Measurements from ENCODE around the gene A3GALT2. TPM values are rescaled to one million over a fixed set of nuclear protein-coding genes. Genes with fewer than 3 reads are reported as not detected.

A3GALT2 gene
- total and polyA plus RNA-seq, 9 of the 15 experiments (the other 6 are each of a cell fraction or from before 2014, with no cell fraction given) = not detected

DNA sequence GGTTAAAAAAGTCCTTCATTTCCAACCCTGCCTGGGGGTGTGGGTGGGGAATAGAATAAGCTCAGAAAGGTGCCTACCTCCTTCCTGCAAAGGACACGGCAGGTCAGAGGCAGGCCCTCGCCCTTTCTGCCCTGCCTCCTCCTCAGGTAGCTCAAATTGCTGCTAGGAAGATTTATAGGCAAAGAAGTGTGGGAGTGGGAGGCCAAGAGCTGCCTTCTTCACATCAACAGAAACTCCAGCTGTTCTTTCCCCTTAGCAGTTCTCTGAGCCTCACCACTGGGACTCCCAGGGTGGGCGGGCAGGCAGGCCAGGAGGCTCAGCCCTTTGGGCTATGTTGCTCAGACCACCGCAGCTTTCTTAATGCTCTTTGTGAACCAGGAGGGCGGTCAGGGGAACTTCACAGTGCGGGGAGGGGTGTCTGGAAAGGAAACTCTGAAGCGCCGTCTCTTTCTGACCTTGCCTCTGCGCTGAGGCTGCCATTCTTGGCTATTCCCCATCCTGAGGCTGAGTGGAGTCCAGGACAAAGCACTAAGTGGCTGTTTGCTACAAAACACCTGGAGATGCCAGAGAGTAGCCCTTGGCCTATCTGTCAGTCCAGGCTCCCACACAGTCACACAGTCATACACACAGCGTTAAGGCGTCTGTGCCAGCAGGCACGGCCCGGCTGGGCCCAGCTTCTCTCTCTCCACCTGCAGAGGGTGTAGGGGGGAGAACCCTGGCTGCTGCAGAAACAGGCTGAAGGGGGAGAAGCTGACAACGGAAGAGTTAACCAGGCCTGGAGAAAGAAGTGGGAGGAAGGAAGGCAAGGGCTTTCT lies 3.0 kb upstream of the A3GALT2 start:
- peaks cover 58% of the 10 kb centered on the region; the same call in 2 of the 3 replicates for H3K36me3 ChIP-seq (ENCODE audit: control insufficient read depth, insufficient read depth, low read length)
- H3K27me3 ChIP-seq (ENCODE audit: control insufficient read depth in 2 of 2, insufficient read depth in 2 of 2, low read length in 2 of 2) = peaks cover 6 to 20% of the 10 kb centered on the region in 2 experiments
- no peak overlapping the region for H3K4me3 ChIP-seq
- DNase-seq (ENCODE audit: extremely low read depth in 1 of 4, low spot score in 3 of 4) (no peak), ATAC-seq (no peak), FAIRE-seq (no peak)
- CTCF ChIA-PET (ENCODE audit: low intra/inter-chr PET ratio) = no interaction called here
- no peaks in the 10 kb centered on the region for H3K9me1 ChIP-seq (ENCODE audit: control insufficient read depth, insufficient read depth, low read length)
- in situ Hi-C loops (cut with MboI) (no loop called here), intact Hi-C loops (cut with micrococcal nuclease) (no loop called here)
- POLR2A ChIA-PET = interaction anchor here (1.2 kb wide), 3 partner anchors 11 to 16 kb away, joined by 3 to 5 read pairs (median 4); no protein-coding TSS in a partner anchor
- H3K27ac ChIP-seq (ENCODE audit: extremely low read depth, low read depth, low read length) = no peak overlapping the region
- H3K9ac ChIP-seq (ENCODE audit: insufficient read depth in 1 of 2, low read depth in 2 of 2, low read length in 2 of 2) = no peak overlapping the region
- TSS peak; percentile 30 for BruUV-seq (replicated peaks)
- no peak overlapping the region for H2AFZ ChIP-seq (ENCODE audit: low read depth, low read length)
- H3K9me3 ChIP-seq (replicated peaks; ENCODE audit: control insufficient read depth, insufficient read depth, low read depth, low read length) = no peaks in the 10 kb centered on the region
- H3K4me1 ChIP-seq (replicated peaks in 1 of 2; ENCODE audit: control insufficient read depth in 2 of 2, insufficient read depth in 2 of 2, low read length in 2 of 2) = no peaks in the 10 kb centered on the region
- no peaks in the 10 kb centered on the region for H3K79me2 ChIP-seq (ENCODE audit: control insufficient read depth, insufficient read depth, low read length)
- H4K20me1 ChIP-seq (replicated peaks; ENCODE audit: control insufficient read depth, insufficient read depth, low read length) = peaks cover 9% of the 10 kb centered on the region; the same call in 1 of the 2 replicates
- H3K4me2 ChIP-seq (ENCODE audit: insufficient read depth, low read length) = no peak overlapping the region
- 85% methylated on average over 14 of the region's 14 CpGs for WGBS (ENCODE audit: insufficient coverage, low coverage, missing lambda C conversion rate)
- TF ChIP-seq, protein P1, sequence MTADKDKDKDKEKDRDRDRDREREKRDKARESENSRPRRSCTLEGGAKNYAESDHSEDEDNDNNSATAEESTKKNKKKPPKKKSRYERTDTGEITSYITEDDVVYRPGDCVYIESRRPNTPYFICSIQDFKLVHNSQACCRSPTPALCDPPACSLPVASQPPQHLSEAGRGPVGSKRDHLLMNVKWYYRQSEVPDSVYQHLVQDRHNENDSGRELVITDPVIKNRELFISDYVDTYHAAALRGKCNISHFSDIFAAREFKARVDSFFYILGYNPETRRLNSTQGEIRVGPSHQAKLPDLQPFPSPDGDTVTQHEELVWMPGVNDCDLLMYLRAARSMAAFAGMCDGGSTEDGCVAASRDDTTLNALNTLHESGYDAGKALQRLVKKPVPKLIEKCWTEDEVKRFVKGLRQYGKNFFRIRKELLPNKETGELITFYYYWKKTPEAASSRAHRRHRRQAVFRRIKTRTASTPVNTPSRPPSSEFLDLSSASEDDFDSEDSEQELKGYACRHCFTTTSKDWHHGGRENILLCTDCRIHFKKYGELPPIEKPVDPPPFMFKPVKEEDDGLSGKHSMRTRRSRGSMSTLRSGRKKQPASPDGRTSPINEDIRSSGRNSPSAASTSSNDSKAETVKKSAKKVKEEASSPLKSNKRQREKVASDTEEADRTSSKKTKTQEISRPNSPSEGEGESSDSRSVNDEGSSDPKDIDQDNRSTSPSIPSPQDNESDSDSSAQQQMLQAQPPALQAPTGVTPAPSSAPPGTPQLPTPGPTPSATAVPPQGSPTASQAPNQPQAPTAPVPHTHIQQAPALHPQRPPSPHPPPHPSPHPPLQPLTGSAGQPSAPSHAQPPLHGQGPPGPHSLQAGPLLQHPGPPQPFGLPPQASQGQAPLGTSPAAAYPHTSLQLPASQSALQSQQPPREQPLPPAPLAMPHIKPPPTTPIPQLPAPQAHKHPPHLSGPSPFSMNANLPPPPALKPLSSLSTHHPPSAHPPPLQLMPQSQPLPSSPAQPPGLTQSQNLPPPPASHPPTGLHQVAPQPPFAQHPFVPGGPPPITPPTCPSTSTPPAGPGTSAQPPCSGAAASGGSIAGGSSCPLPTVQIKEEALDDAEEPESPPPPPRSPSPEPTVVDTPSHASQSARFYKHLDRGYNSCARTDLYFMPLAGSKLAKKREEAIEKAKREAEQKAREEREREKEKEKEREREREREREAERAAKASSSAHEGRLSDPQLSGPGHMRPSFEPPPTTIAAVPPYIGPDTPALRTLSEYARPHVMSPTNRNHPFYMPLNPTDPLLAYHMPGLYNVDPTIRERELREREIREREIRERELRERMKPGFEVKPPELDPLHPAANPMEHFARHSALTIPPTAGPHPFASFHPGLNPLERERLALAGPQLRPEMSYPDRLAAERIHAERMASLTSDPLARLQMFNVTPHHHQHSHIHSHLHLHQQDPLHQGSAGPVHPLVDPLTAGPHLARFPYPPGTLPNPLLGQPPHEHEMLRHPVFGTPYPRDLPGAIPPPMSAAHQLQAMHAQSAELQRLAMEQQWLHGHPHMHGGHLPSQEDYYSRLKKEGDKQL (CRISPR knock-in tag; IDR thresholded peaks at IDR 0.05; ENCODE audit: borderline replicate concordance) = no peak
- TF ChIP-seq ZEB2 (IDR thresholded peaks at IDR 0.05) = no peak
- no peak for TF ChIP-seq ZNF644 (tag; IDR thresholded peaks at IDR 0.05; ENCODE audit: low read depth)
- TF ChIP-seq, protein P2, sequence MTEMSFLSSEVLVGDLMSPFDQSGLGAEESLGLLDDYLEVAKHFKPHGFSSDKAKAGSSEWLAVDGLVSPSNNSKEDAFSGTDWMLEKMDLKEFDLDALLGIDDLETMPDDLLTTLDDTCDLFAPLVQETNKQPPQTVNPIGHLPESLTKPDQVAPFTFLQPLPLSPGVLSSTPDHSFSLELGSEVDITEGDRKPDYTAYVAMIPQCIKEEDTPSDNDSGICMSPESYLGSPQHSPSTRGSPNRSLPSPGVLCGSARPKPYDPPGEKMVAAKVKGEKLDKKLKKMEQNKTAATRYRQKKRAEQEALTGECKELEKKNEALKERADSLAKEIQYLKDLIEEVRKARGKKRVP (CRISPR knock-in tag; IDR thresholded peaks at IDR 0.05) = no peak
- no peak for TF ChIP-seq GTF2A2 (tag; IDR thresholded peaks at IDR 0.05)
- no peak for TF ChIP-seq POLR2G (IDR thresholded peaks at IDR 0.05; ENCODE audit: low read depth, low read length)
- no peak for TF ChIP-seq TFAM (CRISPR knock-in tag; conservative IDR thresholded peaks at IDR 0.05)
- TF ChIP-seq HMG20A (CRISPR knock-in tag; conservative IDR thresholded peaks at IDR 0.05) = no peak
- no peak for TF ChIP-seq ZFP30 (CRISPR knock-in tag; IDR thresholded peaks at IDR 0.05; ENCODE audit: borderline replicate concordance)
- no peak for TF ChIP-seq TEAD1 (CRISPR knock-in tag; IDR thresholded peaks at IDR 0.05)
- TF ChIP-seq HNRNPH1 (optimal IDR thresholded peaks at IDR 0.05; ENCODE audit: low read depth, low read length) = no peak
- no peak for TF ChIP-seq HSF4 (CRISPR knock-in tag; IDR thresholded peaks at IDR 0.05; ENCODE audit: borderline replicate concordance)
- no peak for TF ChIP-seq ZNF124 (CRISPR knock-in tag; IDR thresholded peaks at IDR 0.05)
- TF ChIP-seq, protein P3, sequence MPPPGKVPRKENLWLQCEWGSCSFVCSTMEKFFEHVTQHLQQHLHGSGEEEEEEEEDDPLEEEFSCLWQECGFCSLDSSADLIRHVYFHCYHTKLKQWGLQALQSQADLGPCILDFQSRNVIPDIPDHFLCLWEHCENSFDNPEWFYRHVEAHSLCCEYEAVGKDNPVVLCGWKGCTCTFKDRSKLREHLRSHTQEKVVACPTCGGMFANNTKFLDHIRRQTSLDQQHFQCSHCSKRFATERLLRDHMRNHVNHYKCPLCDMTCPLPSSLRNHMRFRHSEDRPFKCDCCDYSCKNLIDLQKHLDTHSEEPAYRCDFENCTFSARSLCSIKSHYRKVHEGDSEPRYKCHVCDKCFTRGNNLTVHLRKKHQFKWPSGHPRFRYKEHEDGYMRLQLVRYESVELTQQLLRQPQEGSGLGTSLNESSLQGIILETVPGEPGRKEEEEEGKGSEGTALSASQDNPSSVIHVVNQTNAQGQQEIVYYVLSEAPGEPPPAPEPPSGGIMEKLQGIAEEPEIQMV (tag; conservative IDR thresholded peaks at IDR 0.05; ENCODE audit: low read depth) = no peak
